Osteoblast (primary cell): Measurements from ENCODE around the gene ACTR2. TPM values are rescaled to one million over a fixed set of nuclear protein-coding genes. Genes with fewer than 3 reads are reported as not detected.

Source experiments
- DNase-seq: peaks from one replicate; pipeline ENCODE4 v3.0.0; 2011; ENCODE audit warnings: low spot score, mixed read lengths; ENCODE audit not compliant: insufficient read length; ENCODE audit errors: missing footprints
- H2AFZ ChIP-seq: 2 replicates; pipeline ENCODE4 v1.6.0; 2011; ENCODE audit warnings: mild to moderate bottlenecking, low read length
- H3K27ac ChIP-seq: 2 replicates; pipeline ENCODE4 v1.5.1; 2011; ENCODE audit warnings: mild to moderate bottlenecking, low read depth, low read length, moderate library complexity
- H3K27me3 ChIP-seq: 2 replicates; pipeline ENCODE4 v1.6.0; 2012; ENCODE audit warnings: mild to moderate bottlenecking, control low read depth, inconsistent platforms, low read length, moderate library complexity; ENCODE audit not compliant: insufficient read depth
- H3K36me3 ChIP-seq: 2 replicates; pipeline ENCODE4 v1.5.1; 2011; ENCODE audit warnings: mild to moderate bottlenecking, low read length, control low read depth, moderate library complexity; ENCODE audit not compliant: insufficient read depth
- H3K4me1 ChIP-seq: 2 replicates; pipeline ENCODE4 v1.5.1; 2011; ENCODE audit warnings: mild to moderate bottlenecking, low read length, control low read depth, moderate library complexity; ENCODE audit not compliant: insufficient read depth
- H3K4me2 ChIP-seq: 2 replicates; pipeline ENCODE4 v1.6.0; 2011; ENCODE audit warnings: mild to moderate bottlenecking, low read length; ENCODE audit not compliant: insufficient read depth
- H3K4me3 ChIP-seq: fragments of 200-600 bp; sonication (generic); 3 replicates; pipeline ENCODE4 v1.5.1; 2012; ENCODE audit warnings: mild to moderate bottlenecking, low read length, inconsistent platforms; ENCODE audit not compliant: insufficient read depth
- H3K79me2 ChIP-seq: 2 replicates; pipeline ENCODE4 v1.6.0; 2012; ENCODE audit warnings: mild to moderate bottlenecking, low read length, control low read depth, inconsistent platforms; ENCODE audit not compliant: insufficient read depth
- H3K9me3 ChIP-seq: 2 replicates; pipeline ENCODE4 v1.5.1; 2011; ENCODE audit warnings: low read depth, low read length, control low read depth
- H4K20me1 ChIP-seq: 2 replicates; pipeline ENCODE4 v1.6.0; 2012; ENCODE audit warnings: mild to moderate bottlenecking, low read length, control low read depth; ENCODE audit not compliant: insufficient read depth
- total RNA-seq: library from RNA; depleted of rRNA; stranded (reverse); fragments of >200 nt; gene quantifications from 2 replicates; pipeline ENCODE4 v1.2.3, GENCODE V29; 2012
- TF ChIP-seq, protein P1 (sequence below): IDR thresholded peaks from 2 replicates; pipeline ENCODE4 v1.5.1; 2011; ENCODE audit warnings: mild to moderate bottlenecking, low read depth, low read length, moderate library complexity; ENCODE audit errors: extremely low read depth

Gene ACTR2
- total RNA-seq, 1 donor, result 110 TPM

DNA sequence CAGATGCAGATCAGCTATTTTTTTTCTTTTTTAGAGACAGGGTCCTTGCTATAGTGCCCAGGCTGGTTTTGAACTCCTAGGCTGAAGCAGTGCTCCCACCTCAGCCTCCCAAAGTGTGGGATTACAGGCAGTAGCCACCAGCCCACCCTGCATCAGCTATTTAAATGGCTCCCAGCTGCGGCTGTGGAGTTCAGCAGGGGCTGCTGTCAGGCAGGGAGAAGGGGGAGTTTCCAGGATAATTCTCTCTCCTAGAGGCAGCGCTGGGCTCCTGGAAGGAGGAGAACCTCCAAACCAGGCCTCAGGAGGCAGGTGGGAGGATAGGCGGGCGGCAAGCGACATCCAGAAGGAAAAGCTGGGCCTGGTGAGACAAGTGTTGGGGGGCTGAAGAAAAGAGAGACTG is 65.7 kb downstream of the ACTR2 start:
- Histone ChIP-seq H3K27me3 (no peaks in the 10 kb centered on the region), H3K27ac (no peak overlapping the region), H4K20me1 (no peaks in the 10 kb centered on the region), H3K4me1 (no peaks in the 10 kb centered on the region), H3K4me3 (no peak overlapping the region), H3K4me2 (no peak overlapping the region), H3K79me2 (no peaks in the 10 kb centered on the region), H2AFZ (no peak overlapping the region), H3K36me3 (no peaks in the 10 kb centered on the region), H3K9me3 (no peaks in the 10 kb centered on the region)
- TF ChIP-seq, protein P1, sequence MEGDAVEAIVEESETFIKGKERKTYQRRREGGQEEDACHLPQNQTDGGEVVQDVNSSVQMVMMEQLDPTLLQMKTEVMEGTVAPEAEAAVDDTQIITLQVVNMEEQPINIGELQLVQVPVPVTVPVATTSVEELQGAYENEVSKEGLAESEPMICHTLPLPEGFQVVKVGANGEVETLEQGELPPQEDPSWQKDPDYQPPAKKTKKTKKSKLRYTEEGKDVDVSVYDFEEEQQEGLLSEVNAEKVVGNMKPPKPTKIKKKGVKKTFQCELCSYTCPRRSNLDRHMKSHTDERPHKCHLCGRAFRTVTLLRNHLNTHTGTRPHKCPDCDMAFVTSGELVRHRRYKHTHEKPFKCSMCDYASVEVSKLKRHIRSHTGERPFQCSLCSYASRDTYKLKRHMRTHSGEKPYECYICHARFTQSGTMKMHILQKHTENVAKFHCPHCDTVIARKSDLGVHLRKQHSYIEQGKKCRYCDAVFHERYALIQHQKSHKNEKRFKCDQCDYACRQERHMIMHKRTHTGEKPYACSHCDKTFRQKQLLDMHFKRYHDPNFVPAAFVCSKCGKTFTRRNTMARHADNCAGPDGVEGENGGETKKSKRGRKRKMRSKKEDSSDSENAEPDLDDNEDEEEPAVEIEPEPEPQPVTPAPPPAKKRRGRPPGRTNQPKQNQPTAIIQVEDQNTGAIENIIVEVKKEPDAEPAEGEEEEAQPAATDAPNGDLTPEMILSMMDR, result no peak
- no peak for DNase-seq

DNA sequence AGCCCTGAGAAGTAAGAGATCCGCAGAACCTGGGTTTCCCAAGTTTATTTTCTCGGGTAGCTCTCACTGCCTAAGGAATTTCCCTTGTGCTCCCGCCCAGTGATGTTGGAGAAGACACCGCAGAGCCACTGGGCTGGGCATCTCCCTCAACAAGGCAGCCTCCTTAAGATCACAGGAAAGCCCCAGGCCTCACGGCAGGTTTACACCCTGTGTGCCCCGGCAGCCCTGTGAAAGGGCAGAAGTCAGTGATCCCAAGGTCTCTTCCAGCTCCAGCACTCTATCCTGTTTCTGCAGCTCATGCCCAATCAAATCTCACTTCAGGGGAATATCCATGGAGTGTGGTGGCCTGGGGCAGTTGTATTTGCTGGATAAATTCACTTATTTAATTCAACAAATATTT is 66.5 kb downstream of the ACTR2 start:
- no peaks in the 10 kb centered on the region for H3K27me3 ChIP-seq
- H3K4me3 ChIP-seq, result no peak overlapping the region
- H3K4me2 ChIP-seq, result no peak overlapping the region
- H3K79me2 ChIP-seq, result no peaks in the 10 kb centered on the region
- no peak for DNase-seq
- no peaks in the 10 kb centered on the region for H3K9me3 ChIP-seq
- H4K20me1 ChIP-seq, result no peaks in the 10 kb centered on the region
- H3K27ac ChIP-seq, result no peak overlapping the region
- peaks cover 3% of the 10 kb centered on the region for H3K4me1 ChIP-seq
- H3K36me3 ChIP-seq, result no peaks in the 10 kb centered on the region
- H2AFZ ChIP-seq, result no peak overlapping the region
- TF ChIP-seq, protein P1, result no peak

DNA sequence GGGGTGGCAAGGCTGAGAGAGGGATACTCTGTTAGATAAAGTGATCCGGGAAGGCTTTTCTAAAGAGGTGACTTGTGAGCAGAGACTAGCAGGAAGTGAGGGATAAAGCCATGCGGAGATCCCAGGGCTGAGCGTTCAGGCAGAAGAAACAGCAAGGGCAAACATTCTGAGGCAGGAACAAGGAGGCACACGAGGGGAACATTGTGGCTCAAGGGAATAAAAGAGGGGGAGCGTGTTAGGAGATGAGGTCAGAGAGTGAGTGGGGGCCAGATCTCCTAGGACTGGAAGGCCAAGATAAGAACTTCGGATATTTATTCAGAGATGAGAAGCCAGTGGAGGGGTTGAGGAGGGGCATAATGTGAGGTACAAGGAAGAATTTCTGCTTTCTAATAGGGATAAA is 67.1 kb downstream of the ACTR2 start:
- no peak for DNase-seq
- no peaks in the 10 kb centered on the region for H3K36me3 ChIP-seq
- no peak overlapping the region for H3K4me3 ChIP-seq
- H3K4me1 ChIP-seq, result peaks cover 9% of the 10 kb centered on the region
- H3K27me3 ChIP-seq, result no peaks in the 10 kb centered on the region
- H4K20me1 ChIP-seq, result no peaks in the 10 kb centered on the region
- H3K4me2 ChIP-seq, result no peak overlapping the region
- H2AFZ ChIP-seq, result no peak overlapping the region
- no peaks in the 10 kb centered on the region for H3K9me3 ChIP-seq
- no peak overlapping the region for H3K27ac ChIP-seq
- TF ChIP-seq, protein P1, result no peak
- H3K79me2 ChIP-seq, result no peaks in the 10 kb centered on the region

DNA sequence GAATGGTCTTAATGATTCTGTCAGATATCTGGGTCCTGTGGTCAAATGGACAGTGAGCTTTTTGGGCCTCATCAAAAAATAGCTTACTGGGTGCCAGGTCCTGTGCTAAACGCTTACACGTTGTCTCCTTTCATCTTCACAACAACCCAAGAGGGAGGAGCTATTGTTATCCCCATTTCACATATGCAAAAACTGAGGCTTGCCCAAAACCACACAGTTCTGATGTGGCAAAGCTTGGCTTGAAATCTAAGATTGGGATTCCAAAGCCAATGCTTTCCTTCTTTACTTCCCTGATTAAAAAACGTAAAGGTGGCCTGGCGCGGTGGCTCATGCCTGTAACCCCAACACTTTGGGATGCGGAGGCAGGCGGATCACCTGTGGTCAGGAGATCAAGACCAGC is 69.3 kb downstream of the ACTR2 start:
- no peaks in the 10 kb centered on the region for H3K27me3 ChIP-seq
- H3K4me2 ChIP-seq, result no peak overlapping the region
- no peak overlapping the region for H3K4me3 ChIP-seq
- no peaks in the 10 kb centered on the region for H3K9me3 ChIP-seq
- peaks cover 11% of the 10 kb centered on the region for H4K20me1 ChIP-seq
- no peak for DNase-seq
- no peaks in the 10 kb centered on the region for H3K36me3 ChIP-seq
- no peak overlapping the region for H3K27ac ChIP-seq
- peaks cover 30% of the 10 kb centered on the region for H3K4me1 ChIP-seq
- H3K79me2 ChIP-seq, result no peaks in the 10 kb centered on the region
- TF ChIP-seq, protein P1, result no peak
- no peak overlapping the region for H2AFZ ChIP-seq
